ENCODE results near the gene GALNT14. TPM values are rescaled to one million over a fixed set of nuclear protein-coding genes. Genes with fewer than 3 reads are reported as not detected.

Gene GALNT14
- total RNA-seq, 1 donor from 2014 or later, result 14.4 TPM

DNA sequence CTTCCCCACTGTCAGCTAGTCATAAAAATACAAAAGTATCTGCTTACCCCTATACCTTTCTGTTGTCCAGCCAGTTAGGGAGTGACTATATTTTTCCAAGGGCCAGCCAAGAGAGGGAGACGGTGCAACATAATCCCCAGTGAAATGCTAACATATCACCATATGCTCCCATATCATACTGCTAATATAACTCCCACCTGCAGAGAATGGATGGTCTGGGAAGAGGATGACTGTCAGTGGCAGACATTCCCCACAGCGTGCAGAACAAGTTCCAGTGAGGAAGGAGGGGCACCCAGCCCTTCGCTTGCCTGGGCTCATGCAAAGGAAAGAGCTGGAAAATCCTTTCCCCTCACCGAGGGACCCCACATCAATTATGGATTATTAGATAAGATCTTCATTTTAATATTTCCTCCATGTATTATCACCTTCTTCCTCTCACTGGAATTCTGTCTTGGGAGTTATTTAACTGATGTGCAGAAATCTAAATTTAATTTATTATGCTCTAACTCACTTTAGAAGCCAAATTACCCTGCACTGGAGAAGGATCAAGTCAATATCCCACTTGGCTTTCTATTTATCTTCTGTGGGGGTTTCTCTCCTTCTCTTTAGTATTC, 135.6 kb downstream of the GALNT14 start:
- peaks cover 3% of the 10 kb centered on the region for H3K9me3 Mint-ChIP-seq (ENCODE audit: unreplicated experiment)
- H3K27ac Mint-ChIP-seq (ENCODE audit: unreplicated experiment), result no peak overlapping the region
- peaks cover 7% of the 10 kb centered on the region for H3K4me1 Mint-ChIP-seq (ENCODE audit: low read depth, unreplicated experiment)
- no peaks in the 10 kb centered on the region for H3K27me3 Mint-ChIP-seq (ENCODE audit: unreplicated experiment)
- no peaks in the 10 kb centered on the region for H3K36me3 Mint-ChIP-seq (ENCODE audit: unreplicated experiment)
- no peak overlapping the region for H3K4me3 Mint-ChIP-seq (ENCODE audit: unreplicated experiment)
- no peak for DNase-seq
- TF ChIP-seq, protein P1, sequence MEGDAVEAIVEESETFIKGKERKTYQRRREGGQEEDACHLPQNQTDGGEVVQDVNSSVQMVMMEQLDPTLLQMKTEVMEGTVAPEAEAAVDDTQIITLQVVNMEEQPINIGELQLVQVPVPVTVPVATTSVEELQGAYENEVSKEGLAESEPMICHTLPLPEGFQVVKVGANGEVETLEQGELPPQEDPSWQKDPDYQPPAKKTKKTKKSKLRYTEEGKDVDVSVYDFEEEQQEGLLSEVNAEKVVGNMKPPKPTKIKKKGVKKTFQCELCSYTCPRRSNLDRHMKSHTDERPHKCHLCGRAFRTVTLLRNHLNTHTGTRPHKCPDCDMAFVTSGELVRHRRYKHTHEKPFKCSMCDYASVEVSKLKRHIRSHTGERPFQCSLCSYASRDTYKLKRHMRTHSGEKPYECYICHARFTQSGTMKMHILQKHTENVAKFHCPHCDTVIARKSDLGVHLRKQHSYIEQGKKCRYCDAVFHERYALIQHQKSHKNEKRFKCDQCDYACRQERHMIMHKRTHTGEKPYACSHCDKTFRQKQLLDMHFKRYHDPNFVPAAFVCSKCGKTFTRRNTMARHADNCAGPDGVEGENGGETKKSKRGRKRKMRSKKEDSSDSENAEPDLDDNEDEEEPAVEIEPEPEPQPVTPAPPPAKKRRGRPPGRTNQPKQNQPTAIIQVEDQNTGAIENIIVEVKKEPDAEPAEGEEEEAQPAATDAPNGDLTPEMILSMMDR (IDR thresholded peaks at IDR 0.05; ENCODE audit: partially characterized antibody, unreplicated experiment), result no peak

DNA sequence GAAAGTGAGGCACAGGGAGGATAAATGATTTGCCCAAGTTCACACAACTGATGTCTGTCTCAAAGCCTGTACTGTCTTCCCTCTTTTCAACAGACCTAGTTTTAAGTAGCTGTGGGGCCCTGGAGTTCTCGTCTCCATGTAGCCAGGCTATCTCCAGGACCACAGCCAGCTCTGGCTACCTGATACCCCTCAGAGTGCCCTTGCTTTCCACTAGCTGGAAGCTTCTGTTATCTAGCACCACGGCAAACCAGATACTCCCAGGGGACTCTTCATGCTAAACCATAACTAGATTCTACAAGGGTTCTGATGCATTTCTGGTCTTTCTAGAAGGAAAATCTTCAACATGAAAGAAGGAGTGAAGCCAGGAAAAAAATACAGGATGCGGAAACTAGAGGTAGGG, 137.3 kb downstream of the GALNT14 start:
- DNase-seq, result no peak
- no peak overlapping the region for H3K4me3 Mint-ChIP-seq (ENCODE audit: unreplicated experiment)

DNA sequence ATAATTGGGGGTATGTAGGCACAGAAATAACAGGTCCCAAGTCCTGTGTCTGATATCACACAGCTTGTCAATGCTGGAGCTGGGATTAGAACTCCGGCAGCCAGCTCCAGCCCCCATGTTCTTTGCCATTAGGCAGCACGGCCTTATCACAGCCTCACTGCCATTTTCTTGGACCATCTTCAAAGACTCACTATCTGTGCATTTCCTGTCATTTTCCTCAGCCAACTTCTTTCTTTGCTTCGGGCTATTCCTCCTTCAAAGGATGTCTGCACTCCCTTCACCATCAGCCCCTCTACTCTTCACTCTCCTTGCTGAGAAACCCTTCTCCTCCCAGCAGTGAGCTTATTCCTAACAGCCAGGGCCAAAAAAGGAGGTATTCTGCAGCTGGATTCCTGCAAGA, 139.6 kb downstream of the GALNT14 start:
- peaks cover 3% of the 10 kb centered on the region for H3K9me3 Mint-ChIP-seq (ENCODE audit: unreplicated experiment)
- H3K4me1 Mint-ChIP-seq (ENCODE audit: low read depth, unreplicated experiment), result peaks cover 11% of the 10 kb centered on the region
- no peak overlapping the region for H3K4me3 Mint-ChIP-seq (ENCODE audit: unreplicated experiment)
- no peaks in the 10 kb centered on the region for H3K27me3 Mint-ChIP-seq (ENCODE audit: unreplicated experiment)
- H3K27ac Mint-ChIP-seq (ENCODE audit: unreplicated experiment), result no peak overlapping the region
- no peaks in the 10 kb centered on the region for H3K36me3 Mint-ChIP-seq (ENCODE audit: unreplicated experiment)
- no peak for DNase-seq
- TF ChIP-seq, protein P1 (IDR thresholded peaks at IDR 0.05; ENCODE audit: partially characterized antibody, unreplicated experiment), result no peak

More for the DNA sequence above, 137.3 kb downstream of the GALNT14 start:
- H3K36me3 Mint-ChIP-seq (ENCODE audit: unreplicated experiment), result no peaks in the 10 kb centered on the region
- H3K9me3 Mint-ChIP-seq (ENCODE audit: unreplicated experiment), result peaks cover 3% of the 10 kb centered on the region
- TF ChIP-seq, protein P1 (IDR thresholded peaks at IDR 0.05; ENCODE audit: partially characterized antibody, unreplicated experiment), result no peak
- no peaks in the 10 kb centered on the region for H3K27me3 Mint-ChIP-seq (ENCODE audit: unreplicated experiment)
- H3K27ac Mint-ChIP-seq (ENCODE audit: unreplicated experiment), result no peak overlapping the region
- peaks cover 3% of the 10 kb centered on the region for H3K4me1 Mint-ChIP-seq (ENCODE audit: low read depth, unreplicated experiment)

DNA sequence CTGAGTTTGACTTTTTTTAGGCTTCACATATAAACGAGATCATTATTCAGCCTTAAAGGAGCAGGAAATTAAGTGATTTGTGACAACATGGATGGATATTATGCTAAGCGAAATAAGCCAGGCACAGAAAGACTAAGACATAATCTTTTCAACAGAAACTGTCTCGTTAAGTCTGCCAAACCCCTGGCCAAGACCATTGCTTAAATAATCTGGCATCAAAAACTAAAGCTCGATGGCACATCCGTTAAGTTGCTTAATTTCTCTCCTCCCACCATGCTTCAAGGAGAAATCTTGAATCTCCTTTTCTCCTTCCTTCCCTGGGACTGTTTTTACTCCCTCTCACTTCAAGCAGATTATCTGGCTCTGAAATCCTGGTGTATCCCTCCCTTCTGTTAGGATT, 140.3 kb downstream of the GALNT14 start:
- Mint-ChIP-seq H3K9me3 (ENCODE audit: unreplicated experiment) (peaks cover 3% of the 10 kb centered on the region), H3K36me3 (ENCODE audit: unreplicated experiment) (no peaks in the 10 kb centered on the region), H3K4me1 (ENCODE audit: low read depth, unreplicated experiment) (peaks cover 11% of the 10 kb centered on the region), H3K4me3 (ENCODE audit: unreplicated experiment) (no peak overlapping the region), H3K27me3 (ENCODE audit: unreplicated experiment) (no peaks in the 10 kb centered on the region), H3K27ac (ENCODE audit: unreplicated experiment) (no peak overlapping the region)
- no peak for DNase-seq
- TF ChIP-seq, protein P1 (IDR thresholded peaks at IDR 0.05; ENCODE audit: partially characterized antibody, unreplicated experiment), result no peak

DNA sequence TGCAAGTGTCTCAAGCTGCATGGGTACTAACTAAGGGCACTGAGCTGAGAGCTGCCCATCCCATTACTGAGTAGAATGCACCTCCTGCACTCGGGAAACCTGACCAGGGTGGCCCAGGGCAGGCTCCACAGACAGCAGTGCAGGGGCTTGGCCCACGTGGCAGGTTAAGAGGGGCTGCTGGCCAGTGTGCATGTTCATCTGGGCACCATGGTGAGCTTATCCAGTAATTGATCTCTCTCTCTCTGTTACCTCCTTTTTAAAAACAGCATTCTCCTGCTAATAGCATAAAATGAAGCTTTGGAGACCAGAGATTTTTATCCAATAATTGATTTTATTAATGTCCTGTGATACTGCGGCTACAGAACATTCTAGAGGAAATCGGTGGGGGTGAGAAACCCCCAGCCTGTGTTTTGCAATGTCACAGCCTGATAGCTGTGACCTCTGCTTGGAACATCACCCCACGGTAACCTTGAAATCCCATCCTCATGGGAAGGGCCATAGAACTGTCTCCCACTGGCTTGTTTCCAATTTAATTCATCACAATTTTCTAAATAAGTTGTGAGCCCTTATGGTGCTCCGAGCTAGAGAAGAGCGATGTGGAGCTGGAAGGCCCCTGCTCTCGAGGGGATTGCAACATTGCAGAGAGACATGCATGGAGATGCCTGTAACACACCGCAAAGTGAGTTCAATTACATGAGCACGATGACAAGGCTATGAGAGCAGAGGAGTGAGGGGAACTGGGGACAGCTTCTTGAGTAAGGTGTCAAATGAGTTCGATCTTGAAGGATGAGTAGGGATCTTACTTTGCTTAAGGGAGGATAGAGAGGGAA, 143.8 kb downstream of the GALNT14 start:
- peaks cover 10% of the 10 kb centered on the region for H3K9me3 Mint-ChIP-seq (ENCODE audit: unreplicated experiment)
- no peaks in the 10 kb centered on the region for H3K36me3 Mint-ChIP-seq (ENCODE audit: unreplicated experiment)

More for the DNA sequence above, 143.8 kb downstream of the GALNT14 start:
- no peaks in the 10 kb centered on the region for H3K27me3 Mint-ChIP-seq (ENCODE audit: unreplicated experiment)
- H3K4me1 Mint-ChIP-seq (ENCODE audit: low read depth, unreplicated experiment), result peaks cover 30% of the 10 kb centered on the region
- no peak for DNase-seq
- no peak overlapping the region for H3K4me3 Mint-ChIP-seq (ENCODE audit: unreplicated experiment)
- H3K27ac Mint-ChIP-seq (ENCODE audit: unreplicated experiment), result no peak overlapping the region
- TF ChIP-seq, protein P1 (IDR thresholded peaks at IDR 0.05; ENCODE audit: partially characterized antibody, unreplicated experiment), result no peak

Data from glutamatergic neuron (in vitro differentiated cells).